ENCODE measurements around the gene RASEF.
A peak's percentile ranks its signal among the peaks of the same experiment; 100 is the strongest.

The RASEF gene

DNA sequence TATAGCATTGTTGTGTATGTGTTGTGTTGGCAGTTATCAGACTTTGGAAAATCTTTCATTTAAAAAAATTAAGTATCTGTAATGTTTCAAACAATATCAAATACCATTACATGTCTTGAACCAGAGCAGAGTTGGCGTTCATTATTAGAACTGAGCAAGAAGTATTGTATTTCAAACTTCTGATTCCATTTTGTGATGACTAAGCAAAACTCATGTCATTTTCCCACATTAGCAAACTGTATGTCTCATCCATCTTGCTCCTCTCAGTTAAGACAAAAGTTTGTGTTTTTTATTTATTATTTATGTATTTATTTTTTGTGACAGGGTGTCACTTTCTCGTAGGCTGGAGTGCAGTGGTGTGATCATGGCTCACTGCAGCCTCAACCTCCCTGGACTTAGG is 4.6 kb upstream of the RASEF start:
- H3K4me3 ChIP-seq (ENCODE audit: low read depth, low read length): no peak overlapping the region
- DNase-seq (ENCODE audit: low read depth): no peak
- TF ChIP-seq, protein P1, sequence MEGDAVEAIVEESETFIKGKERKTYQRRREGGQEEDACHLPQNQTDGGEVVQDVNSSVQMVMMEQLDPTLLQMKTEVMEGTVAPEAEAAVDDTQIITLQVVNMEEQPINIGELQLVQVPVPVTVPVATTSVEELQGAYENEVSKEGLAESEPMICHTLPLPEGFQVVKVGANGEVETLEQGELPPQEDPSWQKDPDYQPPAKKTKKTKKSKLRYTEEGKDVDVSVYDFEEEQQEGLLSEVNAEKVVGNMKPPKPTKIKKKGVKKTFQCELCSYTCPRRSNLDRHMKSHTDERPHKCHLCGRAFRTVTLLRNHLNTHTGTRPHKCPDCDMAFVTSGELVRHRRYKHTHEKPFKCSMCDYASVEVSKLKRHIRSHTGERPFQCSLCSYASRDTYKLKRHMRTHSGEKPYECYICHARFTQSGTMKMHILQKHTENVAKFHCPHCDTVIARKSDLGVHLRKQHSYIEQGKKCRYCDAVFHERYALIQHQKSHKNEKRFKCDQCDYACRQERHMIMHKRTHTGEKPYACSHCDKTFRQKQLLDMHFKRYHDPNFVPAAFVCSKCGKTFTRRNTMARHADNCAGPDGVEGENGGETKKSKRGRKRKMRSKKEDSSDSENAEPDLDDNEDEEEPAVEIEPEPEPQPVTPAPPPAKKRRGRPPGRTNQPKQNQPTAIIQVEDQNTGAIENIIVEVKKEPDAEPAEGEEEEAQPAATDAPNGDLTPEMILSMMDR (conservative IDR thresholded peaks at IDR 0.05; ENCODE audit: low read depth, low read length): no peak

DNA sequence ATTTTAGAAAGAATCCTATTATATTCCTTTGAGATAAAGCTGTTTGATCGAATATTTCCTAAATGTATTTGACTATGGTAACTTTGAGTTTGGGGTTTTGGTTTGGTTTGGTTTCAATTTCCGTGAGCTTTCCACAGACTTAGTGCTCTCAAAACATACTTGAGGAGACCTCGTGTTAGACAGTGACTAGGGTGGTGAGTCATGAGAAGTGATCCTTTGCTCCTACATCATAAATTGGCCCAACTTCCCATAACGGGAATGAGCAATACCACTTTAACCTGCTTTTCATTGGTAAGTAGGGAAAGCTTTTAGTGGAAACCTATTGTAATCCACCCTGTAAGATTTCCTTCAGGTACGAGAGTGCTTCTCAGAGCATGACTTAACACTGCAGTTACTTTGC is 3.8 kb upstream of the RASEF start:
- TF ChIP-seq, protein P1 (conservative IDR thresholded peaks at IDR 0.05; ENCODE audit: low read depth, low read length): no peak
- DNase-seq (ENCODE audit: low read depth): peak; percentile 69
- H3K4me3 ChIP-seq (ENCODE audit: low read depth, low read length): no peak overlapping the region

DNA sequence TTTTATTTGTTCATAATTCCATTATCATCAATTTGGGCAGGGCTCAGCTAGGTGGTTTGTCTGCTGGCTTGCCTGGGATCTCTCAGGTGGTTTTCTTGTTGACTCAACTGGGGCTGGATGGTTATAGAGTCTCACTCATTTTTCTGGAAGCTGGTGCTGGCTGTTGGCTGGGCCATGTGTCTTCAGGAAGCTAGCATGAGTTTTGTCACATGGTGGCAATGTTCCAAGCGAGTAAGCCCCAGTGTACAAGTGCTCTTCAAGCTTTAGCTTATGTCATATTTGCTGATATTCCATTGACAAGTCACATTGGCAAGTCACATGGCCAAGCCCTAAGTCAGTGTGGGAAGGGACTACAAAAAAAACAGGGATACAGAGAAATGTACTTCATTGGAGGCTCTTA is 2.3 kb upstream of the RASEF start:
- DNase-seq (ENCODE audit: low read depth): no peak
- no peak overlapping the region for H3K4me3 ChIP-seq (ENCODE audit: low read depth, low read length)
- TF ChIP-seq, protein P1 (conservative IDR thresholded peaks at IDR 0.05; ENCODE audit: low read depth, low read length): no peak

DNA sequence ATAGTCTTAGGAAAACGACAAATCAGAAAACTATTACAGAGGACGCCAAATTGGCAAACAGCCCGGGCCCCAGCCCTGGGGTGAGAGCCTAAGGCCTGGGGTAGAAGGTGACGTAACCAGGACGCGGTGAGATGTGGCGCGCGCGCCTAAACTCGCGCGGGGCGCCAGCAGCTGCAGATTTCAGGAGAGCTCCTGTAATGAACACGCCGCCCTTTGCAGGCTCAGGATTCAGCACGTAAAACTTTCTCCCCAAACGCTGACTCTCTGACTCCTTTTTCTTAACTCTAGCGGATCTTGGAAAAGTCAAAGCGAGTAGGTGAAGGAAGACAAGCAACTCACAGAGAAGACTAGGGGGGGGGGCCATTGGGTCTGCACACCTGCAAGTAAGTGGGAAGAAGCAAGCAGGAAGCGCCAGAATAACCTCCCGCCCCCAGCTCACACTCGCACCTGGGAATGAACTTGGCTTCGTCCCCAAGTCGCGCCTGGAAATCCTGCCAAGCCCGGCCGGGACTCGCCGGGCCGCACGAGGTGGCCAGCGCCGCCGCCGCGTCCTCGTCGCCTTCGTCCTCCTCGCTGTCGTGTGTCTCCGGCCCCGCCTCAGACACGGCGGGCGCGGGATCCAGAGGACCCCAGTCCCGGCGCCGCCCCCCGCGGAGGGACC is 822 bp downstream of the RASEF start:
- TF ChIP-seq, protein P1 (conservative IDR thresholded peaks at IDR 0.05; ENCODE audit: low read depth, low read length): no peak
- peak; percentile 34 for DNase-seq (ENCODE audit: low read depth)
- H3K4me3 ChIP-seq (ENCODE audit: low read depth, low read length): peak overlapping the region; percentile 40

DNA sequence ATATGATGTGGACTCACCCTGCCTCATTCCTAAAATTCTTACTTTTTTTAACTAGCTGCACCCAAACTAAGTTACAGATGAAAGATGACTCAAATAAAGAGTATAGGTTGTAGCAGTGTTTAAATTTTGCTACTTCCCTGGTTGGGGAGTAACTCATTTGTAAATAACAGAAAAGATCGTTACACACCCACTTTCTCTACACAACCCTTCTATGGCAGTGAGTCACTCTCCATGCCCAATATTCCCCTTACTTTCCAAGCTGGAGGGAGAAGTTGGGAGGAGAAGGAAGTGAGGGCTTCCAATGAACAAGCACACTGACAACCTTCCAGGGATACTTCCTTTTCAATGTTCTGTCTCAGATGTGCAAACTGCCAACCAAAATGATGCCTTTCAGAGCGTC is 1.9 kb downstream of the RASEF start:
- DNase-seq (ENCODE audit: low read depth): no peak
- TF ChIP-seq, protein P1 (conservative IDR thresholded peaks at IDR 0.05; ENCODE audit: low read depth, low read length): no peak
- H3K4me3 ChIP-seq (ENCODE audit: low read depth, low read length): no peak overlapping the region

DNA sequence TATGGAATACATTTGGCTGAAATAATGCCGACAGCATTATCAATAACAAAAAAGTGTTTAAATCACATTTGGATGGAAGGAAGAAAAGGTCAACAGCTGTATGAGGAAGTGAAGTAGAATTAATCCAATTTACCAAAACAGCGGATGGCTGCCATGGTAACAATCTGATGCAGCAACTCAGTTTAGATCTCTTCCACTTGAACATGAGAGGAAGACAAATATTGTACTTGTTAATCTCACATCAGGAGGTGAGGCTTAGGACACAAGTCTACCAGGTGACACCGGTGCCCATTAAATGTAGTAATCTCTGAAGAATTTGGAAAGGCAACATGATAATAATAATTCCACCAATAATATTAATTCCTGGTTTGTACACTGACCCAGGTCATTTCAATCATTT is 2.4 kb downstream of the RASEF start:
- TF ChIP-seq, protein P1 (conservative IDR thresholded peaks at IDR 0.05; ENCODE audit: low read depth, low read length): no peak
- DNase-seq (ENCODE audit: low read depth): no peak
- no peak overlapping the region for H3K4me3 ChIP-seq (ENCODE audit: low read depth, low read length)

DNA sequence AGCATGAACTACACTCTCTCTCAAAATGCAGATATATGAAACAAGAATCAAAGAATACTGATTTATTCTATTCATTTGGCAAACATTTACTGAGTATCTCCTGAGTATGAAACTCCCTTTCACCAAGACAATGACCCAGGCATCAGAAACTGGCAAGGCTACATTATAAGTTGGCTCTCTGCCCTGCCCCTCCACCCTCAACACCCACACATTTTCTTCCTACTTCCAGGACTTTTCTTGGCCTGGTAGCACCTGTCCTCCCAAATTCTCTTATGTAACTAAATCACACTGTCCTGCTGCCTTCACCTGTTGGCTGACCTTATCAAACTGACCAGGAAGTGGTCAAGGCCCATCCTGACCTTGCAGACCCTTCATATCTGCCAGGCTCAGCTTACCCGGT is 3.5 kb downstream of the RASEF start:
- H3K4me3 ChIP-seq (ENCODE audit: low read depth, low read length): no peak overlapping the region
- TF ChIP-seq, protein P1 (conservative IDR thresholded peaks at IDR 0.05; ENCODE audit: low read depth, low read length): no peak
- no peak for DNase-seq (ENCODE audit: low read depth)

Data from choroid plexus epithelial cell (primary cell).